SK-N-MC (cell line): ENCODE measurements around the gene MOB3C.

Experiments used
- EZH2 ChIP-seq: fragments of 200-600 bp; sonication (generic); IDR thresholded peaks from one replicate; pipeline ENCODE4 v1.6.1; 2017; ENCODE audit warnings: antibody characterized with exemption
- FOXP2 ChIP-seq: optimal IDR thresholded peaks from 2 replicates; pipeline ENCODE3; 2011; ENCODE audit warnings: mild to moderate bottlenecking, moderate library complexity; ENCODE audit not compliant: insufficient read depth; ENCODE audit errors: extremely low read length, control extremely low read depth
- POLR2AphosphoS5 ChIP-seq: IDR thresholded peaks from 2 replicates; pipeline ENCODE4 v1.6.1; 2012; ENCODE audit warnings: mild to moderate bottlenecking, low read depth, low read length, borderline replicate concordance

DNA sequence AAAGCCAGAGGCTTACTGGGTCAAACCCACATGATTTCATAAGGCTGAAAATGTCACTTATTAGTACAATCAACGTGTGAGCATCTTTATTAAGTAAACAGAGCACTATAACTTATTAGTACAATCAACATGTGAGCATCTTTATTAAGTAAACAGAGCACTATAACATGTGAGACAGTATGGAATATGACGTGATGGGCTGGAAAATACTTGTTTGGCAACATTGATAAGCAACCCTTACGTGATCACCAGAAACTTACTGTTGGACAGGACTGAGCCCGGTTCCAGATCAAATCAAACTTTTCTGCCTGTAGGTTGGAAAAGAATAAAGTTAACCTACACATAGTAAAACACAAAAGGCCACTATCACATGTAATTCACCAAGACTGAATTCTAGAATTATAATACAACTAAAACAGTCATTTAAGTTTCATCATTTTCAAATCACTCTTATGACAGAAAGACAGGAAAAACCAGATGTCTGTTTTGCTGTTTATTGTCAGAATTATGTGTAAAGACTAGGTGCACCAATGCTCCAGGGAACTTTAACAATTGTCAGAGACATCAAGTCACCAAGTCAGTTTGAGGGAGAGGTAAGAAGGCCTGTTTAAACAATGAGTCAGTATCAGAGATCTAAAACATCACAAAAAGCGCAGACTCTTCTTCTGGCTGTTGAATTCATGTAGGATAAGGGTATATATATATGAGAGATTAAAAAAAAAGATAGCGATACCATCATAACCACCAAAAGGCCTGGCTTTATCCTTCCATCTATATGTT lies 35.9 kb upstream of the MOB3C start:
- TF ChIP-seq POLR2AphosphoS5: no peak
- TF ChIP-seq EZH2: no peak
- no peak for TF ChIP-seq FOXP2
